Fibroblast of villous mesenchyme (primary cell): ENCODE data around the gene WWC1. TPM values are rescaled to one million over a fixed set of nuclear protein-coding genes. Genes with fewer than 3 reads are reported as not detected.

ENCODE experiments used
- DNase-seq: peaks from one replicate; pipeline ENCODE4 v3.0.0-alpha.2; 2010; ENCODE audit warnings: low read depth
- H3K4me3 ChIP-seq: 2 replicates; pipeline ENCODE4 v1.5.1; 2011; ENCODE audit warnings: low read depth, mild to moderate bottlenecking, low read length
- total RNA-seq: library from RNA; depleted of rRNA; stranded (reverse); fragments of >200 nt; gene quantifications from 2 replicates; pipeline ENCODE4 v1.2.3, GENCODE V29; 2012
- TF ChIP-seq, protein P1 (sequence below): IDR thresholded peaks from 2 replicates; pipeline ENCODE4 v1.5.1; 2012; ENCODE audit warnings: low read depth, mild to moderate bottlenecking, low read length; ENCODE audit not compliant: insufficient read depth

Gene WWC1
- total RNA-seq, 1 donor: 2.2 TPM

DNA sequence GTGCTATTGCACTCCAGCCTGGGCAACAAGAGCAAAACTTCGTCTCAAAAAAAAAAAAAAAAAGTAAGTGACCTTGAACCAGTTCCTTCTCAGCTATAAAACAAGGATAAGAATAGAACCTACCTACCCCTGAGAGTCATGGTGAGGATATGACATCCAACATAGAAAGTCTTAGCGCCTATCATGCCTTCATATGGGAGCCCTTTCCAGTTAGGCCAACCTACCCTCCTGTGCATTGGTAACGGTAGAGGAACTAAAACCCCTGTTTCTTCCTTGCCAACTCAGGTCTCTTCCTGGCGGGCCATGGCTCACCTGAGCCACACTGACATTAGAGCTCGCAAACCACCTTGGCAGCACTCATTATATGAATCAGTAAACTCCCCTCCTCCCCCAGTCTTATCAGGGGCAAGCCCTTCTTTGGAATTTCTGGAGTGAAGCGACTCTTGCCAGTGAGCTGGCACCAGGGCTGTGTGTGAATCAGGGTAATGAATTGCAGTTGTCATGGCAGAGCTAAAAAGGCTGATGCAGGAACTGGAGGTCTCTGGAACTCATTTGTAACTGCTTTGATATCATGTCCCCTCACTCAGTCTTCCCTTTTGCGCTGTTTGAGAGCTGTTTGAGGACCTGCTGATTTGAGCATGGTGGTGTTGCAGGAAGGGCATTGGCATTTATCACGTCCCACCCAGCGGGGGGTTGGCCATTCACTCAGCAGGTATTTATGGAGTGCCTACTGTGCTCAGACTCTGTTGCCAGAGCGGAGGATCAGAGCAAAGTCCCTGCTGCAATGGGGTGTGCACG is 10.3 kb downstream of the WWC1 start:
- H3K4me3 ChIP-seq: no peak overlapping the region
- TF ChIP-seq, protein P1, sequence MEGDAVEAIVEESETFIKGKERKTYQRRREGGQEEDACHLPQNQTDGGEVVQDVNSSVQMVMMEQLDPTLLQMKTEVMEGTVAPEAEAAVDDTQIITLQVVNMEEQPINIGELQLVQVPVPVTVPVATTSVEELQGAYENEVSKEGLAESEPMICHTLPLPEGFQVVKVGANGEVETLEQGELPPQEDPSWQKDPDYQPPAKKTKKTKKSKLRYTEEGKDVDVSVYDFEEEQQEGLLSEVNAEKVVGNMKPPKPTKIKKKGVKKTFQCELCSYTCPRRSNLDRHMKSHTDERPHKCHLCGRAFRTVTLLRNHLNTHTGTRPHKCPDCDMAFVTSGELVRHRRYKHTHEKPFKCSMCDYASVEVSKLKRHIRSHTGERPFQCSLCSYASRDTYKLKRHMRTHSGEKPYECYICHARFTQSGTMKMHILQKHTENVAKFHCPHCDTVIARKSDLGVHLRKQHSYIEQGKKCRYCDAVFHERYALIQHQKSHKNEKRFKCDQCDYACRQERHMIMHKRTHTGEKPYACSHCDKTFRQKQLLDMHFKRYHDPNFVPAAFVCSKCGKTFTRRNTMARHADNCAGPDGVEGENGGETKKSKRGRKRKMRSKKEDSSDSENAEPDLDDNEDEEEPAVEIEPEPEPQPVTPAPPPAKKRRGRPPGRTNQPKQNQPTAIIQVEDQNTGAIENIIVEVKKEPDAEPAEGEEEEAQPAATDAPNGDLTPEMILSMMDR: no peak
- no peak for DNase-seq

- DNase-seq: no peak
- no peak overlapping the region for H3K4me3 ChIP-seq
Observed at GRCh38 chr5:168302785-168303184, 11.3 kb downstream of the WWC1 start.

GRCh38 chr5:168303393-168304025 is 12.1 kb downstream of the WWC1 start:
- DNase-seq: no peak
- no peak overlapping the region for H3K4me3 ChIP-seq
- TF ChIP-seq, protein P1: no peak

More at GRCh38 chr5:168302785-168303184, 11.3 kb downstream of the WWC1 start:
- TF ChIP-seq, protein P1: no peak

DNA sequence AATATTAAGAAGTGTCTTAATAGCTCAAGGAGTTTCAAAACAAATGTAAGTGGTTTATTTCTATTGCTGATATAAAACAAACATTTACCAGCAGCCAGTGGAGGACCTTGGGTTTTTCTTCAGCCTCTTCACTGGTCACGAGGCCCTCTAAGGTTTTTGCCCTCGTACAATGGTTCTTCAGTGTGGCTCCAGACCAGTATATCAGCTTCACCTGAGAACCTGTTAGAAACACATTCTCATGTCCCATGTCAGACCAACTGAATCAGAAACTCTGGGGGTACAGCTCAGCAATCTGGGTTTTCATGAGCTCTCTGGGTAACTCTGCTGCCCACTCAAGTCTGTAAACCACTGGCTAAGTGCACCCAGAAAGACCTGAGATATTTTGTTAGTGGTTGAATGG is 12.9 kb downstream of the WWC1 start:
- no peak overlapping the region for H3K4me3 ChIP-seq
- no peak for DNase-seq
- TF ChIP-seq, protein P1: no peak

GRCh38 chr5:168305281-168305680 is 13.8 kb downstream of the WWC1 start:
- TF ChIP-seq, protein P1: no peak
- DNase-seq: no peak
- H3K4me3 ChIP-seq: no peak overlapping the region

DNA sequence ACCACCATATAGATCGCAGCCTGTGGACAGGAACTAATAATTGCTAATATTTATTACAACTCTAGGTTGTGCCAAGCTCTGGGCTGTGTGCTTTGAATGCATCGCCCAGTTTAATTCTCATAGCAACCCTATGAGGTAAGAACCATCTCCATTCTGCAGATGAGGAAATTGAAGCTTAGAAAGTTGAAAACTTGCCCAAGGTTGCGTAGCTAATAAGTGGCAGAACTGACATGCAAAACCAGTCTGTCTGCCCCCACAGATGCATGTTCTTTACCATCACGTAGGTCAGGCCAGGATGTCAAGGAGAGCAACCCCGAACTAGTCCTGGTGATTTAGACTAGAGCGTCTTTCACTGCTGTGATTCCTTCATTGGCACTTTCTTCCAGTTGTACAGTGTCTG is 15.6 kb downstream of the WWC1 start:
- DNase-seq: no peak
- no peak overlapping the region for H3K4me3 ChIP-seq
- TF ChIP-seq, protein P1: no peak
